ENCODE results near the gene HJURP.

- TF ChIP-seq CTCF (IDR thresholded peaks at IDR 0.05) (no peak), EP300 (IDR thresholded peaks at IDR 0.05) (no peak), POLR2A (IDR thresholded peaks at IDR 0.05) (no peak)
Observed at GRCh38 chr2:233892793-233893192, 38.5 kb upstream of the HJURP start.
